ENCODE data around the gene CTNNA2. TPM values are rescaled to one million over a fixed set of nuclear protein-coding genes. Genes with fewer than 3 reads are reported as not detected.

CTNNA2 gene
- total and polyA plus RNA-seq, 7 experiments from 2014 or later: not detected

GRCh38 chr2:80062298-80062697 is 549.4 kb downstream of the CTNNA2 start:
- peaks cover 0 to 4% (median 0%) of the 10 kb centered on the region in 5 donors for H3K36me3 Mint-ChIP-seq
- ATAC-seq (no peak), DNase-seq (no peak)
- no peaks in the 10 kb centered on the region for H3K4me1 Mint-ChIP-seq
- no peak overlapping the region for H3K4me3 ChIP-seq (ENCODE audit: low read length)
- no peak overlapping the region for H3K27ac Mint-ChIP-seq
- H3K27me3 ChIP-seq (ENCODE audit: control insufficient read depth in 2 of 2, insufficient read depth in 2 of 2, low read length in 2 of 2): no peaks in the 10 kb centered on the region
- no peaks in the 10 kb centered on the region for H3K4me1 ChIP-seq (ENCODE audit: control insufficient read depth in 2 of 2, insufficient read depth in 2 of 2, low read length in 2 of 2)
- ChIA-PET POLR2A (no interaction called here), CTCF (no interaction called here)
- intact Hi-C loops (cut with micrococcal nuclease): no loop called here
- no peak overlapping the region for H3K4me3 Mint-ChIP-seq
- peaks cover 0 to 8% (median 0%) of the 10 kb centered on the region in 11 donors for H3K9me3 Mint-ChIP-seq
- H3K27ac ChIP-seq (ENCODE audit: low read depth, low read length): no peak overlapping the region
- no peaks in the 10 kb centered on the region for H3K27me3 Mint-ChIP-seq
- H3K9me3 ChIP-seq (ENCODE audit: control insufficient read depth in 2 of 3, low read length in 3 of 3): no peaks in the 10 kb centered on the region
- H3K36me3 ChIP-seq (ENCODE audit: control insufficient read depth in 2 of 3, insufficient read depth in 3 of 3, low read length in 3 of 3): no peaks in the 10 kb centered on the region

GRCh38 chr2:80068038-80068731 is 555.3 kb downstream of the CTNNA2 start:
- Histone ChIP-seq H3K4me3 (ENCODE audit: low read length) (no peak overlapping the region), H3K36me3 (ENCODE audit: control insufficient read depth in 2 of 3, insufficient read depth in 3 of 3, low read length in 3 of 3) (no peaks in the 10 kb centered on the region), H3K27ac (ENCODE audit: low read depth, low read length) (no peak overlapping the region), H3K9me3 (ENCODE audit: control insufficient read depth in 2 of 3, low read length in 3 of 3) (no peaks in the 10 kb centered on the region), H3K27me3 (ENCODE audit: control insufficient read depth in 2 of 2, insufficient read depth in 2 of 2, low read length in 2 of 2) (no peaks in the 10 kb centered on the region), H3K4me1 (ENCODE audit: control insufficient read depth in 2 of 2, insufficient read depth in 2 of 2, low read length in 2 of 2) (no peaks in the 10 kb centered on the region)
- H3K36me3 Mint-ChIP-seq: no peaks in the 10 kb centered on the region
- H3K27ac Mint-ChIP-seq: no peak overlapping the region
- H3K4me3 Mint-ChIP-seq: no peak overlapping the region
- DNase-seq: no peak
- POLR2A ChIA-PET: no interaction called here
- intact Hi-C loops (cut with micrococcal nuclease): loop anchor here in 1 of 2 donors (1.0 kb wide), 1 partner anchor 22 kb away; no protein-coding TSS in a partner anchor
- no peak for ATAC-seq
- H3K27me3 Mint-ChIP-seq: peaks cover 0 to 14% (median 4%) of the 10 kb centered on the region in 5 donors
- CTCF ChIA-PET: no interaction called here
- peaks cover 0 to 6% (median 0%) of the 10 kb centered on the region in 11 donors for H3K9me3 Mint-ChIP-seq
- H3K4me1 Mint-ChIP-seq: no peaks in the 10 kb centered on the region

GRCh38 chr2:80070587-80070986 is 557.7 kb downstream of the CTNNA2 start:
- peaks cover 0 to 6% (median 0%) of the 10 kb centered on the region in 11 donors for H3K9me3 Mint-ChIP-seq
- H3K9me3 ChIP-seq (ENCODE audit: control insufficient read depth in 2 of 3, low read length in 3 of 3): no peaks in the 10 kb centered on the region
- ATAC-seq (no peak), DNase-seq (no peak)
- H3K27me3 Mint-ChIP-seq: peaks cover 0 to 25% (median 6%) of the 10 kb centered on the region in 5 donors
- no peak overlapping the region for H3K4me3 Mint-ChIP-seq
- ChIA-PET POLR2A (no interaction called here), CTCF (no interaction called here)
- no peaks in the 10 kb centered on the region for H3K36me3 ChIP-seq (ENCODE audit: control insufficient read depth in 2 of 3, insufficient read depth in 3 of 3, low read length in 3 of 3)
- H3K4me1 ChIP-seq (ENCODE audit: control insufficient read depth in 2 of 2, insufficient read depth in 2 of 2, low read length in 2 of 2): no peaks in the 10 kb centered on the region
- H3K4me3 ChIP-seq (ENCODE audit: low read length): no peak overlapping the region
- intact Hi-C loops (cut with micrococcal nuclease): no loop called here
- no peaks in the 10 kb centered on the region for H3K36me3 Mint-ChIP-seq
- no peaks in the 10 kb centered on the region for H3K4me1 Mint-ChIP-seq
- H3K27me3 ChIP-seq (ENCODE audit: control insufficient read depth in 2 of 2, insufficient read depth in 2 of 2, low read length in 2 of 2): no peaks in the 10 kb centered on the region
- H3K27ac ChIP-seq (ENCODE audit: low read depth, low read length): no peak overlapping the region
- no peak overlapping the region for H3K27ac Mint-ChIP-seq

GRCh38 chr2:80071941-80072340 is 559.1 kb downstream of the CTNNA2 start:
- Histone ChIP-seq H3K4me3 (ENCODE audit: low read length) (no peak overlapping the region), H3K4me1 (ENCODE audit: control insufficient read depth in 2 of 2, insufficient read depth in 2 of 2, low read length in 2 of 2) (no peaks in the 10 kb centered on the region), H3K27ac (ENCODE audit: low read depth, low read length) (no peak overlapping the region), H3K9me3 (ENCODE audit: control insufficient read depth in 2 of 3, low read length in 3 of 3) (no peaks in the 10 kb centered on the region), H3K27me3 (ENCODE audit: control insufficient read depth in 2 of 2, insufficient read depth in 2 of 2, low read length in 2 of 2) (no peaks in the 10 kb centered on the region), H3K36me3 (ENCODE audit: control insufficient read depth in 2 of 3, insufficient read depth in 3 of 3, low read length in 3 of 3) (no peaks in the 10 kb centered on the region)
- intact Hi-C loops (cut with micrococcal nuclease): no loop called here
- Mint-ChIP-seq H3K27me3 (peaks cover 0 to 30% (median 8%) of the 10 kb centered on the region in 5 donors), H3K4me3 (no peak overlapping the region), H3K9me3 (peaks cover 0 to 6% (median 0%) of the 10 kb centered on the region in 11 donors), H3K36me3 (no peaks in the 10 kb centered on the region), H3K27ac (no peak overlapping the region), H3K4me1 (no peaks in the 10 kb centered on the region)
- DNase-seq (no peak), ATAC-seq (no peak)
- POLR2A ChIA-PET: no interaction called here
- CTCF ChIA-PET: no interaction called here

- H3K27ac ChIP-seq (ENCODE audit: low read depth, low read length): no peak overlapping the region
- intact Hi-C loops (cut with micrococcal nuclease): no loop called here
- H3K27me3 ChIP-seq (ENCODE audit: control insufficient read depth in 2 of 2, insufficient read depth in 2 of 2, low read length in 2 of 2): no peaks in the 10 kb centered on the region
- Mint-ChIP-seq H3K4me1 (no peaks in the 10 kb centered on the region), H3K36me3 (no peaks in the 10 kb centered on the region), H3K9me3 (peaks cover 0 to 6% (median 0%) of the 10 kb centered on the region in 11 donors), H3K27ac (no peak overlapping the region), H3K27me3 (peaks cover 0 to 24% (median 6%) of the 10 kb centered on the region in 5 donors), H3K4me3 (no peak overlapping the region)
- peak in 4 of 9 donors; percentile 9 to 13 (median 9) for DNase-seq
- ChIA-PET POLR2A (no interaction called here), CTCF (interaction anchor here (0.6 kb wide), 1 partner anchor 16 kb away, joined by 3 read pairs; no protein-coding TSS in a partner anchor)
- no peak for ATAC-seq
- H3K36me3 ChIP-seq (ENCODE audit: control insufficient read depth in 2 of 3, insufficient read depth in 3 of 3, low read length in 3 of 3): no peaks in the 10 kb centered on the region
- no peak overlapping the region for H3K4me3 ChIP-seq (ENCODE audit: low read length)
- no peaks in the 10 kb centered on the region for H3K4me1 ChIP-seq (ENCODE audit: control insufficient read depth in 2 of 2, insufficient read depth in 2 of 2, low read length in 2 of 2)
- no peaks in the 10 kb centered on the region for H3K9me3 ChIP-seq (ENCODE audit: control insufficient read depth in 2 of 3, low read length in 3 of 3)
These were observed 560.3 kb downstream of the CTNNA2 start for GRCh38 chr2:80073134-80073561.

GRCh38 chr2:80074321-80075070 is 561.6 kb downstream of the CTNNA2 start:
- ChIA-PET CTCF (no interaction called here), POLR2A (no interaction called here)
- peaks cover 0 to 7% (median 0%) of the 10 kb centered on the region in 11 donors for H3K9me3 Mint-ChIP-seq
- Histone ChIP-seq H3K4me1 (ENCODE audit: control insufficient read depth in 2 of 2, insufficient read depth in 2 of 2, low read length in 2 of 2) (no peaks in the 10 kb centered on the region), H3K36me3 (ENCODE audit: control insufficient read depth in 2 of 3, insufficient read depth in 3 of 3, low read length in 3 of 3) (no peaks in the 10 kb centered on the region), H3K27me3 (ENCODE audit: control insufficient read depth in 2 of 2, insufficient read depth in 2 of 2, low read length in 2 of 2) (no peaks in the 10 kb centered on the region), H3K27ac (ENCODE audit: low read depth, low read length) (no peak overlapping the region), H3K4me3 (ENCODE audit: low read length) (no peak overlapping the region), H3K9me3 (ENCODE audit: control insufficient read depth in 2 of 3, low read length in 3 of 3) (no peaks in the 10 kb centered on the region)
- no peaks in the 10 kb centered on the region for H3K4me1 Mint-ChIP-seq
- no peak overlapping the region for H3K4me3 Mint-ChIP-seq
- DNase-seq (no peak), ATAC-seq (no peak)
- H3K36me3 Mint-ChIP-seq: peaks cover 0 to 6% (median 0%) of the 10 kb centered on the region in 5 donors
- H3K27ac Mint-ChIP-seq: no peak overlapping the region
- H3K27me3 Mint-ChIP-seq: peaks cover 0 to 34% (median 12%) of the 10 kb centered on the region in 5 donors
- intact Hi-C loops (cut with micrococcal nuclease): no loop called here
